ENCODE results near the gene USF1. TPM values are rescaled to one million over a fixed set of nuclear protein-coding genes. Genes with fewer than 3 reads are reported as not detected.
"Not testable (repeated sequence)": the region's sequence is repeated elsewhere in the genome, so short reads cannot be mapped to it uniquely, and the experiment has no call there.

The USF1 gene
- total and polyA plus RNA-seq, 11 donors = 20.2 to 51.1 (median 30.7) TPM

GRCh38 chr1:161069241-161069640 is 23.5 kb upstream of the USF1 start:
- intact Hi-C loops (cut with DNase I) = no loop called here
- Histone ChIP-seq H3K9me3 (no peaks in the 10 kb centered on the region), H3K36me3 (peaks cover 0 to 14% (median 0%) of the 10 kb centered on the region in 9 donors), H3K27ac (peak overlapping the region in 11 of 12 donors; percentile 13 to 95 (median 55)), H3K4me1 (peaks cover 0 to 46% (median 0%) of the 10 kb centered on the region in 12 donors), H3K4me3 (peak overlapping the region in 10 of 12 donors; percentile 27 to 72 (median 43)), H3K27me3 (peaks cover 0 to 9% (median 0%) of the 10 kb centered on the region in 9 donors)
- WGBS, 4 donors = 78 to 88% (median 87%) methylated on average over 9 of the region's 9 CpGs
- no peak for ATAC-seq
- TF ChIP-seq POLR2A (IDR thresholded peaks at IDR 0.05) (no peak), CTCF (IDR thresholded peaks at IDR 0.05) (no peak)
- no peak for DNase-seq

DNA sequence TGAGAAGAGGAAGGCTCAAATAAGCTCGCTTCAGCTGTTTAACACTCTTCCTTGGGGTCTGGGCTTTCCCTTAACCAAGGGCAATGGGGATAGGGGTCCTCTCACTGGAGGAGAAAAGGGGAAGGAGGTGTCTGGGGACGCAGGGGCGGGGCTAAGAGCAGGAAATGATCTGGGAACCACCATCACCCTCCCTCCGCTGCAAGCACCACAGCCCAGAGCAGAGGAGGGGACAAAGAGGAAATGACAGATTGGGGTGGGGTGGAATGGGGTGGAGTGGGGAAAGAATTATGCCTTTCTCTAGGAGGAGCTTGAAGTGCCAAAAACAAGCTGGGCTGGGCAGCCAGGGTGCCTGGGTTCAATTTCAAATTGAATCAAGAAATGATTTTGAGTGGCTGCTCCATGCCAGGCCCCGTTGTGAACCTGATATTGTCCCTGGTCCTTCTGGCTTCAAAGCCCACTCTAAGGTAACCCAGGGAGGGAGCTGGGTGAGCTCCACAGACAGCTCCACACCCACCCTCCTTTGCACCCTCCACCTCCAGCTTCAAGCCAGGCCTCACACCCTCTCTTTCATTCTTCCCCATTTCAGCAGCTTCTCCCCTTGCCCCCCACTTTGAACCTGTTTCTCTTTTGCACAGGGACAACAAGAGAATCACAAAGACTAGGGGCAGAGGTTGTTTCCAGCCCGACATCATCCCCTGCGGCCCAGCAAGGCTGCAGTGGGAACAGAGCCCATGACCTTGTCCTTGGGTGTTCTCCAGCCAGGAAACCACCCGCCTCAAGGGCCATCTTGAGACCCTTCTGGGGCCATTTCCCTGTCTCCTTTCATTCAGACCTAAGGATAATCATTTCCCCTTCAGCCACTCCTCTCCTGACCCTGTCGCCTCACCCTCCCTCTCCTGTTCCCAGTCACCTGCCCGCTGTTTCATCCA is 22.8 kb upstream of the USF1 start:
- ATAC-seq (peak; percentile 68 to 90 (median 82)), DNase-seq (peak; percentile 68 to 77 (median 75))
- peaks cover 0 to 9% (median 0%) of the 10 kb centered on the region in 9 donors for H3K27me3 ChIP-seq
- whole genome bisulfite sequencing, 4 donors = 65 to 72% (median 71%) methylated on average over 10 of the region's 10 CpGs
- H3K4me3 ChIP-seq = peak overlapping the region in 9 of 12 donors; percentile 27 to 72 (median 46)
- H3K27ac ChIP-seq = peak overlapping the region in 11 of 12 donors; percentile 13 to 95 (median 55)
- peaks cover 0 to 14% (median 0%) of the 10 kb centered on the region in 9 donors for H3K36me3 ChIP-seq
- H3K4me1 ChIP-seq = peaks cover 0 to 48% (median 0%) of the 10 kb centered on the region in 12 donors
- H3K9me3 ChIP-seq = no peaks in the 10 kb centered on the region
- intact Hi-C loops (cut with DNase I) = no loop called here
- TF ChIP-seq CTCF (IDR thresholded peaks at IDR 0.05) (no peak), POLR2A (IDR thresholded peaks at IDR 0.05) (no peak)

DNA sequence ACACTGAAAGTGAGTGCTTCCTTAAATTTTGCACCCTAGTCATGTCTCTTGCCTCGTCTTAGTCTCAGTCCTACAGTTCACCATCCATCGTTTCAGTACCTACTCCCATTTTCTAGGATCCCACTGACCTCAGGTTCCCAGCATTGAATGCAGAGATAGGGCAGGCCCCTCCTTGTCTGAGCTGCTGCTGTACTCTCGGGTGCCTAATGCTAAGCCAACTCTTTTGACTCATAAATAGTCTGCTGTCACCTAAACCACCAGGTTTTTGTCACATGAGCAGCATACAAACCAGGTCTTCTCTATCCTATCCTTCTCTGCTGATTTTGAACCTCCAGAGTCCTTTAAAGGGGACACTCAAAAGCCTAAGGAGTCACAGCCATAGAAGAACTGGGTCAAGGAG is 20.9 kb upstream of the USF1 start:
- no peak for ATAC-seq
- intact Hi-C loops (cut with DNase I) = no loop called here
- TF ChIP-seq POLR2A (IDR thresholded peaks at IDR 0.05) (no peak), CTCF (IDR thresholded peaks at IDR 0.05) (no peak)

GRCh38 chr1:161065681-161066080 is 19.9 kb upstream of the USF1 start:
- H3K27me3 ChIP-seq = peaks cover 0 to 13% (median 0%) of the 10 kb centered on the region in 9 donors
- ATAC-seq; intact Hi-C loops (cut with DNase I); H3K27ac ChIP-seq; H3K9me3 ChIP-seq; DNase-seq; H3K4me3 ChIP-seq: not testable (repeated sequence)
- H3K4me1 ChIP-seq = peaks cover 0 to 41% (median 0%) of the 10 kb centered on the region in 12 donors
- H3K36me3 ChIP-seq = peaks cover 0 to 20% (median 0%) of the 10 kb centered on the region in 9 donors
- WGBS, 4 donors = 92 to 95% (median 94%) methylated on average over 7 of the region's 7 CpGs

More for the DNA sequence above, 20.9 kb upstream of the USF1 start:
- Histone ChIP-seq H3K4me3 (peak overlapping the region in 1 of 12 donors; percentile 72), H3K4me1 (peaks cover 0 to 44% (median 0%) of the 10 kb centered on the region in 12 donors), H3K36me3 (peaks cover 0 to 20% (median 0%) of the 10 kb centered on the region in 9 donors), H3K27ac (peak overlapping the region in 1 of 12 donors; percentile 95), H3K9me3 (no peaks in the 10 kb centered on the region), H3K27me3 (peaks cover 0 to 9% (median 0%) of the 10 kb centered on the region in 9 donors)
- no peak for DNase-seq
- WGBS, 4 donors = 72 to 82% (median 80%) methylated on average over 3 of the region's 3 CpGs

- Histone ChIP-seq H3K36me3 (peaks cover 0 to 33% (median 0%) of the 10 kb centered on the region in 9 donors), H3K27me3 (peaks cover 0 to 20% (median 0%) of the 10 kb centered on the region in 9 donors), H3K4me1 (peaks cover 0 to 32% (median 0%) of the 10 kb centered on the region in 12 donors)
- ATAC-seq; H3K9me3 ChIP-seq; H3K27ac ChIP-seq; intact Hi-C loops (cut with DNase I); DNase-seq; H3K4me3 ChIP-seq: not testable (repeated sequence)
- 57 to 60% (median 57%) methylated on average over 6 of the region's 6 CpGs for WGBS, 4 donors
Measured at GRCh38 chr1:161063936-161064335, 18.2 kb upstream of the USF1 start.
